Measurements from ENCODE around the gene LDLRAP1.
A peak's percentile ranks its signal among the peaks of the same experiment; 100 is the strongest.

LDLRAP1 gene

DNA sequence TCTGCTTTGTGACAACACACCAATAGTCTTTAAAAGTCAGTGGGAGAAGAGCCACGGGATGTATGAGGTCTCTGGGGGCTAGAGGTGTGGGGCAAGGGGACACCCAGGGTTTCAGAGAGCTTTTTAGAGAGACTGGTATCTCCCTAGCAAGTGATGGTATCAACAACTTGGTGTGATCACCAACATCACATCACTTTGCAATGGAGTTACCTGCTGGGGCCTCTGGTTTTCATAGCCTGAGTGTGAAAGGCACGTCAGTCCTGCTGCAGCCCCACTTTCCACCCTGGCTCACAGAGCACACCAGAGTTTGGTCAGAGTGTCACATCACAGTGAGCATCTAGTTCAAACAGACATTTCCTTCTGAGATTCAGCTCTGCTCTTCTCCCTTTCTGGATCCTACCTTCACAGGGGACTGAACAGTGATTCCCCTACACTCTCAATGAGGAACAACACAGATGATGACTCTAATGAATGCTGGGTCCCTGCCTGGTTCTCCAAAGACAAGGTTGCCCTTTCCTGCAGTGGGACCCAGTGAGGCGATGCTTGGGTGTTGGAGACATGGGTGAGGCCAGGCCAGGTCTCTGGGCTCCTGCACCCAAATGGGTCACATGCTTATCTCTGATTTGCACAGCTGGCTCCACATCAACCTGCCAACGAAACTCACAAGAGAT is 71.2 kb downstream of the LDLRAP1 start:
- peaks cover 13% of the 10 kb centered on the region for H3K4me1 ChIP-seq (ENCODE audit: insufficient read depth, insufficient read length)
- no peak for DNase-seq (ENCODE audit: low read depth, low spot score)
- no peak for TF ChIP-seq YY1 (IDR thresholded peaks at IDR 0.05; ENCODE audit: insufficient read depth, insufficient read length)
- TF ChIP-seq ZNF274 (IDR thresholded peaks at IDR 0.05; ENCODE audit: low read depth, low read length), result no peak
- no peak for TF ChIP-seq SUZ12 (IDR thresholded peaks at IDR 0.05; ENCODE audit: extremely low read depth, insufficient read depth, insufficient read length)
- H3K9me3 ChIP-seq (ENCODE audit: insufficient read depth, low read length), result no peaks in the 10 kb centered on the region
- no peaks in the 10 kb centered on the region for H3K36me3 ChIP-seq (ENCODE audit: insufficient read depth, insufficient read length, low read length)
- H3K9ac ChIP-seq (ENCODE audit: insufficient read length, low read depth), result no peak overlapping the region
- H3K4me3 ChIP-seq (ENCODE audit: insufficient read length, low read depth), result no peak overlapping the region
- peaks cover 33% of the 10 kb centered on the region for H3K27me3 ChIP-seq (ENCODE audit: insufficient read depth, insufficient read length)

DNA sequence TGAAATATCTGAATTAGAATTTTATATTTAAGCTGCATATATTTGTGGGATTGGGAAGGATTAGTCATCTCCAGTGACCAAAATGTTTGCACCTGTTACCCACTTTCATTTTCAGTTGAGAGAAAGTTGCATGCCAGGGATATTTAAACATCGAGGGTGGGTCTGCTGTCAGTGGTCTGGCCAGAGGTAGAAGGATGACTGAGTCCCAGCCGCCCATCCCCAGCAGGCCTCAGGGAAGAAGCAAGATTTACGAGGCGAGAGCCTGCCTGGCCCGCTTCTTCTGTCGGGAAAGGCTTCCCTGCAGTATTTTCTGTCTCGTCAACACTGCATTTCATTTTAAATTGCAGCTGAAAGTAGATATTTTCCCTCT is 71.8 kb downstream of the LDLRAP1 start:
- no peaks in the 10 kb centered on the region for H3K9me3 ChIP-seq (ENCODE audit: insufficient read depth, low read length)
- TF ChIP-seq ZNF274 (IDR thresholded peaks at IDR 0.05; ENCODE audit: low read depth, low read length), result no peak
- TF ChIP-seq SUZ12 (IDR thresholded peaks at IDR 0.05; ENCODE audit: extremely low read depth, insufficient read depth, insufficient read length), result no peak
- TF ChIP-seq YY1 (IDR thresholded peaks at IDR 0.05; ENCODE audit: insufficient read depth, insufficient read length), result no peak
- no peaks in the 10 kb centered on the region for H3K36me3 ChIP-seq (ENCODE audit: insufficient read depth, insufficient read length, low read length)
- no peak overlapping the region for H3K4me3 ChIP-seq (ENCODE audit: insufficient read length, low read depth)
- peaks cover 33% of the 10 kb centered on the region for H3K27me3 ChIP-seq (ENCODE audit: insufficient read depth, insufficient read length)
- DNase-seq (ENCODE audit: low read depth, low spot score), result no peak
- no peak overlapping the region for H3K9ac ChIP-seq (ENCODE audit: insufficient read length, low read depth)
- peaks cover 13% of the 10 kb centered on the region for H3K4me1 ChIP-seq (ENCODE audit: insufficient read depth, insufficient read length)

DNA sequence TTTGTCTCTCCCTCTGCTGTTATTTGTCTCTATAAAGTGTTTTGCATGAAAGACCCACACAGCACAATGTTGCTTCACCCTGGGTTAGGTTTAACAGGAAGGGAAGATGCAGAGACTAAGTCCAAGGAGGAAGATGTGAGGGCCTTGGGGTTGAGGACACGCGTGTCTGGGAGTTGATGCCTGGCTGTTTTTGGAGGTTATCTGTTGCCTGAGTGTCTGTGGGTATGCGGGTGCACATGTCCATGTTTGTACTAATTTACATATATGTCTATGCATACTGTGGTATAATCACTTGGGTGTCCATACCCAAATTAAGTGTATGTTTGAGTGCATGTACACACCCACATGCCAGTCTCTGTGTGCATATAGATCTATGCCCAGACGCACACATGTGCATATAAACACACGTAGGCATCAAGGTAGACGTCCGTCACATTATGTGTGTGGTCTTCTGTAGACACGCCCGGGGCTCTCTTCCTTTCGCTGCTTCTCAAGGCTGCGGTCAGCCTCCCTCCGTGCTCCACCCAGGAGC is 72.2 kb downstream of the LDLRAP1 start:
- Histone ChIP-seq H3K36me3 (ENCODE audit: insufficient read depth, insufficient read length, low read length) (no peaks in the 10 kb centered on the region), H3K4me1 (ENCODE audit: insufficient read depth, insufficient read length) (peaks cover 13% of the 10 kb centered on the region), H3K27me3 (ENCODE audit: insufficient read depth, insufficient read length) (peaks cover 33% of the 10 kb centered on the region), H3K9me3 (ENCODE audit: insufficient read depth, low read length) (no peaks in the 10 kb centered on the region), H3K9ac (ENCODE audit: insufficient read length, low read depth) (peak overlapping the region; percentile 85), H3K4me3 (ENCODE audit: insufficient read length, low read depth) (peak overlapping the region; percentile 65)
- DNase-seq (ENCODE audit: low read depth, low spot score), result no peak
- no peak for TF ChIP-seq ZNF274 (IDR thresholded peaks at IDR 0.05; ENCODE audit: low read depth, low read length)
- no peak for TF ChIP-seq SUZ12 (IDR thresholded peaks at IDR 0.05; ENCODE audit: extremely low read depth, insufficient read depth, insufficient read length)
- no peak for TF ChIP-seq YY1 (IDR thresholded peaks at IDR 0.05; ENCODE audit: insufficient read depth, insufficient read length)

DNA sequence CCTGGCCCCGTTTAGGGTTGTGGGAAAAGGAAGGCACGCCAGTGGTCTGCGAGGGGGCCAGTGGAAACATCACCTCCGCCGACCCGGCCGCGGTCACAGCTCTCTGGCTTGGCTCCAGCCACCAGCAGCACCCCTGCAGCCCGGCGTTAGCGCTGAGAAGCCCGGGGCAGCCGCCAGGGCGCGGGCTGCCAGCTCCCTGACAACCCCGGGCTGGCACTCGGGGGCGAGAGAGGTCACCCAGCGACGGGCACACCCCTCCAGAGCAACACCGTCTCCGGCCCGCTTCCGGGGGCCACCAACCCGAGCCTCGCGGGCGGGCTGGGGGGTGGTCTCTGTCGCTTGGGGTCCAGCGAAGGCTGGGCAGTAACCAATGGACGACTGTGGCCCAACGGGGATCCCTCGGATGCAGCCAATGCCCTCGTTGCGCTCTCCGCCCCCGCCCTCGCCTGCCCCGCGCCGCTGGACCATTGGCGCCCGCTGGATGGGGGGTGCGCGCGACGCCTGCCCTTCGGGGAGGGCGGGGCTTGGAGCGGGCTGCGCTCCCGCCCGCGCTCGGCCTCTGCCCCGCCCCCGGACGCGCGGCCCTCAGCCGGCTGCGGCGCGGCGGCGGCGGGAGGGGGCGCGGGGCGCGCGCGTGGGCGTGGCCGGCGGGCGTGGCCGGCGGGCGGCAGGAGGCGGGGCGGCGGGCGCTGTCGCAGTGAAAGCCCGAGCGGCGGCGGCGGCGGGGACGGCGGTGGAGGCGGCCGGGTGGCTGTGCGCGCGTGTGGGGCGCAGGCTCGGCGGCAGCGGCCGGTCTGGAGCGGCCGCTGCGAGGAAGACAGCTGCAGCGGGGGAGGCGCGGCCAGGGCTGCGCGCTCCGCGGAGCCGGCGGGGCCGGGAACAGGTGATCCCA is 72.9 kb downstream of the LDLRAP1 start, which contains the start of gene MAN1C1:
TSS of gene MAN1C1 (plus strand) at position 697 of the 892 bp plus-strand sequence. CDS start 1,007 bp downstream, outside the sequence.
- peak within 1 kb of the TSS; percentile 85 for H3K9ac ChIP-seq (ENCODE audit: insufficient read length, low read depth)
- H3K4me3 ChIP-seq (ENCODE audit: insufficient read length, low read depth), result peak within 1 kb of the TSS; percentile 70
- H3K9me3 ChIP-seq (ENCODE audit: insufficient read depth, low read length), result no peaks in the 10 kb centered on the region
- peaks cover 11% of the 10 kb centered on the region for H3K4me1 ChIP-seq (ENCODE audit: insufficient read depth, insufficient read length)
- no peaks in the 10 kb centered on the region for H3K36me3 ChIP-seq (ENCODE audit: insufficient read depth, insufficient read length, low read length)
- DNase-seq (ENCODE audit: low read depth, low spot score), result peak; percentile 92
- peaks cover 33% of the 10 kb centered on the region for H3K27me3 ChIP-seq (ENCODE audit: insufficient read depth, insufficient read length)
- TF ChIP-seq SUZ12 (IDR thresholded peaks at IDR 0.05; ENCODE audit: extremely low read depth, insufficient read depth, insufficient read length) (no peak), ZNF274 (IDR thresholded peaks at IDR 0.05; ENCODE audit: low read depth, low read length) (no peak), YY1 (IDR thresholded peaks at IDR 0.05; ENCODE audit: insufficient read depth, insufficient read length) (no peak)

DNA sequence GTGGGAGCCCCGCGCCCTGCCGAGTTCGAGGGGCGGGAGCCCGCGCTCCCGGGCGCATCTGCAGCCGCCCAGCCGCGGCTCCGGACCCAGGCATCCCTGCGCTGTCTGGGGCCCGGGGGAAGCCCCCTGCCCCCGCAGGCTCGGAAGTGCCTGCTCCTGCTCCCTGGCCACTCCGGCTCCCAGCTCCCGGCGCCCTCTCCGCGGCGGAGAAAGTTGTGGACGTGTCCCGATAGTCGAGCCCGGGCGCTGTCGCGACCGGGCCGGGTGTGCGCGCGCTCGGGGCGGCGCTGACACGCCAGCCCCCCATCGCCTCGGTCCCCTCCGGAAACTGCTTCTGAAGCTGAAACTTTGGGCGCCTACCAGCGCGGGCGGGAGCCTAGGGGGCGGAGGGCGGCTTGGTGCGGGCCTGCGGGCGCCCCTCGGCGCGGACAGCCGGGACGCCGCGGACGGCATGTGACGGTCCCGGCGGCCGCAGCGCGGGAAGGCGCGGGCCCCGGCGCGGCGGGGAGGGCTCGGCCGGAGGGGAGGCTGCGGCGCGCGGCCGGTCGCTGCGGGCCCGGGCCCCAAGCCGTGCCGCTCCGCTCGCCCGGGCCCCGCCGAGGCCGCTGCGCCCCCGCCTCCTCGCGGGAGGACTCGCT is 73.7 kb downstream of the LDLRAP1 start:
- no peaks in the 10 kb centered on the region for H3K36me3 ChIP-seq (ENCODE audit: insufficient read depth, insufficient read length, low read length)
- TF ChIP-seq YY1 (IDR thresholded peaks at IDR 0.05; ENCODE audit: insufficient read depth, insufficient read length), result no peak
- TF ChIP-seq ZNF274 (IDR thresholded peaks at IDR 0.05; ENCODE audit: low read depth, low read length), result no peak
- TF ChIP-seq SUZ12 (IDR thresholded peaks at IDR 0.05; ENCODE audit: extremely low read depth, insufficient read depth, insufficient read length), result no peak
- H3K27me3 ChIP-seq (ENCODE audit: insufficient read depth, insufficient read length), result peaks cover 30% of the 10 kb centered on the region
- H3K9ac ChIP-seq (ENCODE audit: insufficient read length, low read depth), result peak overlapping the region; percentile 85
- peak overlapping the region; percentile 70 for H3K4me3 ChIP-seq (ENCODE audit: insufficient read length, low read depth)
- H3K4me1 ChIP-seq (ENCODE audit: insufficient read depth, insufficient read length), result peaks cover 11% of the 10 kb centered on the region
- no peaks in the 10 kb centered on the region for H3K9me3 ChIP-seq (ENCODE audit: insufficient read depth, low read length)
- no peak for DNase-seq (ENCODE audit: low read depth, low spot score)

DNA sequence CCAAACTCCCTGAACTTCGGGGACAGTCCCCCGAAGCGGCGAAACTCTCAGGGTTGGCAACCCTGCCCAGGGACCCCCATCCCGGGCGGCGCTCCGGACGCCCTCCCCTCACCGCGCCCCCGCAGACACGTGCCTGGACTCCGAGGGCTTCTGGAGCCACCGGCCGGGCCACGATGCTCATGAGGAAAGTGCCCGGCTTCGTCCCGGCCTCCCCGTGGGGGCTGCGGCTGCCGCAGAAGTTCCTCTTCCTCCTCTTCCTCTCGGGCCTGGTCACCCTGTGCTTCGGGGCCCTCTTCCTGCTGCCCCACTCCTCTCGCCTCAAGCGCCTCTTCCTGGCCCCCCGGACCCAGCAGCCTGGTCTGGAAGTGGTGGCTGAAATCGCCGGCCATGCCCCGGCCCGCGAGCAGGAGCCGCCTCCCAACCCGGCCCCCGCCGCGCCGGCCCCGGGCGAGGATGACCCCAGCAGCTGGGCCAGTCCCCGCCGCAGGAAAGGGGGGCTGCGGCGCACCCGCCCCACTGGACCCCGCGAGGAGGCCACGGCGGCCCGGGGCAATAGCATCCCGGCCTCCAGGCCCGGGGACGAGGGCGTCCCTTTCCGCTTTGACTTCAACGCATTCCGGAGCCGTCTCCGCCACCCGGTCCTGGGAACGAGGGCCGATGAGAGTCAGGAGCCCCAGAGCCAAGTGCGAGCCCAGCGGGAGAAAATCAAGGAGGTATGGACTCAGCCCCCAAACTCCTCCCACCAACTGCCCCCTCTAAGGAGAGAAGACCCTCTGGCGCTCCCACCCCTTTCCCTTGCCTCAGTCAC is 74.4 kb downstream of the LDLRAP1 start:
- Histone ChIP-seq H3K27me3 (ENCODE audit: insufficient read depth, insufficient read length) (peaks cover 30% of the 10 kb centered on the region), H3K9me3 (ENCODE audit: insufficient read depth, low read length) (no peaks in the 10 kb centered on the region), H3K9ac (ENCODE audit: insufficient read length, low read depth) (peak overlapping the region; percentile 85), H3K4me3 (ENCODE audit: insufficient read length, low read depth) (peak overlapping the region; percentile 70), H3K4me1 (ENCODE audit: insufficient read depth, insufficient read length) (peaks cover 11% of the 10 kb centered on the region), H3K36me3 (ENCODE audit: insufficient read depth, insufficient read length, low read length) (no peaks in the 10 kb centered on the region)
- no peak for DNase-seq (ENCODE audit: low read depth, low spot score)
- TF ChIP-seq YY1 (IDR thresholded peaks at IDR 0.05; ENCODE audit: insufficient read depth, insufficient read length) (no peak), ZNF274 (IDR thresholded peaks at IDR 0.05; ENCODE audit: low read depth, low read length) (no peak), SUZ12 (IDR thresholded peaks at IDR 0.05; ENCODE audit: extremely low read depth, insufficient read depth, insufficient read length) (no peak)

All from NT2/D1 (cell line).